ENCODE data around the gene SURF2. TPM values are rescaled to one million over a fixed set of nuclear protein-coding genes. Genes with fewer than 3 reads are reported as not detected.
"Not testable (repeated sequence)": the region's sequence is repeated elsewhere in the genome, so short reads cannot be mapped to it uniquely, and the experiment has no call there.

The SURF2 gene
- total and polyA plus RNA-seq, 7 donors: 10.2 to 32.3 (median 18.5) TPM

GRCh38 chr9:133389025-133389557, 32.7 kb downstream of the SURF2 start:
- intact Hi-C loops (cut with DNase I): no loop called here
- H3K4me1 ChIP-seq: no peaks in the 10 kb centered on the region
- no peaks in the 10 kb centered on the region for H3K9me3 ChIP-seq
- TF ChIP-seq CTCF (IDR thresholded peaks at IDR 0.05) (no peak), EP300 (IDR thresholded peaks at IDR 0.05) (no peak), POLR2AphosphoS5 (IDR thresholded peaks at IDR 0.05) (no peak), POLR2A (IDR thresholded peaks at IDR 0.05) (no peak)
- H3K27ac ChIP-seq: no peak overlapping the region
- peaks cover 0 to 37% (median 14%) of the 10 kb centered on the region in 3 donors for H3K27me3 ChIP-seq
- DNase-seq: no peak
- WGBS, 2 donors: 95 to 98% methylated on average over 12 of the region's 12 CpGs
- no peak overlapping the region for H3K4me3 ChIP-seq
- no peaks in the 10 kb centered on the region for H3K36me3 ChIP-seq

GRCh38 chr9:133389562-133389961, 33.2 kb downstream of the SURF2 start:
- TF ChIP-seq POLR2A (IDR thresholded peaks at IDR 0.05) (no peak), CTCF (IDR thresholded peaks at IDR 0.05) (no peak), POLR2AphosphoS5 (IDR thresholded peaks at IDR 0.05) (no peak), EP300 (IDR thresholded peaks at IDR 0.05) (no peak)
- 89 to 90% methylated on average over 13 of the region's 13 CpGs for WGBS, 2 donors

GRCh38 chr9:133390713-133391112, 34.4 kb downstream of the SURF2 start:
- no peaks in the 10 kb centered on the region for H3K9me3 ChIP-seq
- H3K27me3 ChIP-seq: peaks cover 0 to 50% (median 19%) of the 10 kb centered on the region in 3 donors
- WGBS, 2 donors: 85 to 87% methylated on average over 7 of the region's 7 CpGs
- no peak for TF ChIP-seq CTCF (IDR thresholded peaks at IDR 0.05)
- H3K27ac ChIP-seq: no peak overlapping the region
- no peaks in the 10 kb centered on the region for H3K36me3 ChIP-seq
- no peak overlapping the region for H3K4me3 ChIP-seq
- H3K4me1 ChIP-seq: no peaks in the 10 kb centered on the region
- DNase-seq: no peak
- intact Hi-C loops (cut with DNase I): no loop called here

More at GRCh38 chr9:133389562-133389961, 33.2 kb downstream of the SURF2 start:
- H3K4me3 ChIP-seq: no peak overlapping the region
- no peaks in the 10 kb centered on the region for H3K9me3 ChIP-seq
- no peak overlapping the region for H3K27ac ChIP-seq
- peaks cover 0 to 42% (median 15%) of the 10 kb centered on the region in 3 donors for H3K27me3 ChIP-seq
- intact Hi-C loops (cut with DNase I): no loop called here
- H3K36me3 ChIP-seq: no peaks in the 10 kb centered on the region
- H3K4me1 ChIP-seq: no peaks in the 10 kb centered on the region
- no peak for DNase-seq

- peaks cover 0 to 56% (median 19%) of the 10 kb centered on the region in 3 donors for H3K27me3 ChIP-seq
- intact Hi-C loops (cut with DNase I); H3K4me3 ChIP-seq; DNase-seq; H3K36me3 ChIP-seq; H3K27ac ChIP-seq; H3K9me3 ChIP-seq; H3K4me1 ChIP-seq: not testable (repeated sequence)
- 23 to 70% methylated on average over 3 of the region's 4 CpGs for WGBS, 2 donors
Measured at GRCh38 chr9:133391449-133391848, 35.1 kb downstream of the SURF2 start.

- 94 to 98% methylated on average over 3 of the region's 3 CpGs for WGBS, 2 donors
- peaks cover 0 to 59% (median 19%) of the 10 kb centered on the region in 3 donors for H3K27me3 ChIP-seq
- intact Hi-C loops (cut with DNase I): not testable (repeated sequence)
Measured at GRCh38 chr9:133392308-133392707, 36.0 kb downstream of the SURF2 start.

GRCh38 chr9:133393399-133393798, 37.0 kb downstream of the SURF2 start:
- no peak for TF ChIP-seq CTCF (IDR thresholded peaks at IDR 0.05)
- no peak for TF ChIP-seq EP300 (IDR thresholded peaks at IDR 0.05)
- TF ChIP-seq POLR2AphosphoS5 (IDR thresholded peaks at IDR 0.05): no peak
- TF ChIP-seq POLR2A (IDR thresholded peaks at IDR 0.05): no peak
- H3K9me3 ChIP-seq: no peaks in the 10 kb centered on the region
- intact Hi-C loops (cut with DNase I): no loop called here
- no peaks in the 10 kb centered on the region for H3K4me1 ChIP-seq
- H3K27me3 ChIP-seq: peaks cover 0 to 59% (median 19%) of the 10 kb centered on the region in 3 donors
- WGBS, 2 donors: 89 to 93% methylated on average over 3 of the region's 3 CpGs
- H3K36me3 ChIP-seq: no peaks in the 10 kb centered on the region
- no peak for DNase-seq
- H3K27ac ChIP-seq: no peak overlapping the region
- H3K4me3 ChIP-seq: no peak overlapping the region

More at GRCh38 chr9:133392308-133392707, 36.0 kb downstream of the SURF2 start:
- not testable (repeated sequence) for H3K36me3 ChIP-seq, H3K4me1 ChIP-seq, H3K27ac ChIP-seq, H3K9me3 ChIP-seq, DNase-seq, H3K4me3 ChIP-seq

All from sigmoid colon (tissue), 7 donors.